GM19035 (cell line): ENCODE measurements around the gene DENND1B.
"Not testable (repeated sequence)": the region's sequence is repeated elsewhere in the genome, so short reads cannot be mapped to it uniquely, and the experiment has no call there.

Experiments
- ATAC-seq: cut with Tn5 transposase; IDR thresholded peaks from one replicate; pipeline ENCODE4 v1.9.1; 2021; ENCODE audit not compliant: unreplicated experiment

Gene DENND1B

DNA sequence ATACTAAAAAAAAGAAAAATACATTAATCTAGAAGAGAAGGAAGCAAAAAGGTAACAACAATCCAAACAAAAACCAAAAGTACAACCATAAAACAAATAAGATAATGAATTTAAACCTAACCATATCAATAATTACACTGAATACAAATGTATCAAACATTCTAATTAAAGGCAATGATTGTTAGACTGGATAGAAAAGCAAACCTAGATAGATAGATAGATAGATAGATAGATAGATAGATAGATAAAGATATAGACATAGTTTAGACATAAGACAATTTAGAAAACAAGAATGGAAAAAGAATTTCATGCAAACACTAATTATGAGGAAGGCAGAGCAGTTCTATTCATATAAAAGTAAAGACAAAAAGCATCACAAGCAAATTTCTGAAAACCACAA, 24.9 kb downstream of the DENND1B start:
- ATAC-seq, result no peak

DNA sequence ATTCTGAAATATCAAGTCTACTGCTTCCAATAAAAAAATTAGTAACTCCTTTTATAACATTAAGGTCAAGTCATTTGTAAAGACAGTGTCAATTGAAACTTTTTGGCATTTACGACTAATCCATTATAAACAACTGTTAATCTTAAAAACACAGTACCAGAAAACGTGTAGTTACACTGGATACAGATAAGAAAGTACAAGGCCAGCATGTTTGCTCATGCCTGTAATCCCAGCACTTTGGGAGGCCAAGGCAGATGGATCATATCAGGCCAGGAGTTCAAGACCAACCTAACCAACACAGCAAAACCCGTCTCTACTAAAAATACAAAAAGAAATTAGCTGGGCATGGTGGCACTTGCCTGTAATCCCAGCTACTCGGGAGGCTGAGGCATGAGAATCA, 29.4 kb downstream of the DENND1B start:
- ATAC-seq, result no peak

- ATAC-seq, result no peak
These were observed 30.3 kb downstream of the DENND1B start for GRCh38 chr1:197744979-197745378.

GRCh38 chr1:197743578-197743977, 31.7 kb downstream of the DENND1B start:
- no peak for ATAC-seq

GRCh38 chr1:197740992-197741391, 34.3 kb downstream of the DENND1B start:
- no peak for ATAC-seq

DNA sequence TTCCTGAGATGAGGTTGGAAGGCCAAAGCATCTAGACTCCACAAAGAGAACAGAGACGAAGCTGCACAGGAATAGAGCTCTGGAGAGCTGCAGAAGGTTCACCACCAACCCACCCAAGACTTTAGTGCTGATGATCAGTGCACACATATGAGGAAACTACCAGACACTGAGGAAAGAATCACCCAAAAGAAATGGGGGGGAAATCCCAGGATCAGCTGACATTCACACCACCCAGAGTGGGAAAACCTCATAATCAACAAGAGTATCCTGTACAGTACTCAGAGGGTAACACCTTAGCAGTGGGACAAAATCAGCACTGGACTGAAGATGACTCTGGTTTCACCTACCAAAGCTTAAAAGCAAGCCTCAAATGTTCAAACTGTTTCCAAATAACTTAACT, 36.4 kb downstream of the DENND1B start:
- ATAC-seq, result no peak

GRCh38 chr1:197737916-197738315, 37.4 kb downstream of the DENND1B start:
- ATAC-seq, result no peak

DNA sequence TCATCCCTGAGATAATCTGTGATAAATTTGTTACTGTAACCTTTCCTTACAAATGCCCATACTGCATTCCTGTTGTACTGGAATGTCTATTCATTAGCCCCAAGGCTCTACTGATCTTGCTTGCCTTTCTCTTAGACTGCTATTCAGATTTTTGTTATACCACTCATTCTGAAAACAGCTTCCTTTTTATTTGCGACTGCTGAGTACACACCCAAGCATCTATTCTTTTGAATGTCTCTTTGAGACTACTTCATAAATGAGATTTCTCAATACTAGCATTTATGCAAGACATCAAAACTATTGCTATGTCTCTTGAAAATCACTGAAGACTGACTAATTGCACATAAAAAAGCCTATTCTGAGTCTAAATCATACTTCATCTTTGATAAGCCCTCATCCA, 38.6 kb downstream of the DENND1B start:
- ATAC-seq, result no peak

GRCh38 chr1:197735461-197735860, 39.8 kb downstream of the DENND1B start:
- ATAC-seq, result no peak

GRCh38 chr1:197733324-197733723, 42.0 kb downstream of the DENND1B start:
- no peak for ATAC-seq

DNA sequence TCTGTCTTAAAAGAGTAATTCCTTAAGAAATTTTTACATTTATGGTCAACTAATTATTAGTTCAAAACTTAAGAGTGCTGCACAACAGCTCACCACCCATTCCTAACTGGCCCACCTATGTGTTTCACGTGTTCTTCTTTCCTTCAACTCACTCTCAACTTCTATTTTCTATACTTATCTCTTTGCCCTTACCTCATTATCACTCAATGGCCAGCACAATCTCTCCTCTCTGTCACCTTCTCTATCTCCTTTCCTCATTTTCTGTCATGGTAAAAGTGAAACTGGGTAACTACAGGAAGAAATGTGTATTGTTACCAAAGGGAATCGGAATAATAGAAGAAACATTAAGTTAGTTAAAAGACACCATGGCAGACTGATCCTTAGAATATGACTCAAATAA, 43.1 kb downstream of the DENND1B start:
- no peak for ATAC-seq

DNA sequence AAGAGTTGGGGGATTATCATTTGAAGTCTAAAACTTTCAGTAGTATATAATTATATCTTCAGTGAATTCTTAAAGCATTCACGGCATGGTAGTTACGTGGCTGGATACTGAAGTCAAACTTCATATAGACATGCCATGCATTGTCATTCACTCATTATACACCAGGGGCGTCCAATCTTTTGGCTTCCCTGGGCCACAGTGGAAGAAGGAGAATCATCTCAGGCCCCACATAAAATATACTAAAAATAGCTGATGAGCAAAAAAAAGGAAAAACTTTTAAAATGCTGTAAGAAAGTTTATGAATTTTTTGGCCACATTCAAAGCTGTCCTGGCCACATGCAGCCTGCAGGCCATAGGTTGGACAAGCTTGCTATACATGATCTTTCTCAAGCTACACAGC, 43.8 kb downstream of the DENND1B start:
- no peak for ATAC-seq

GRCh38 chr1:197725976-197726375, 49.3 kb downstream of the DENND1B start:
- no peak for ATAC-seq

GRCh38 chr1:197725044-197725443, 50.2 kb downstream of the DENND1B start:
- ATAC-seq, result no peak

GRCh38 chr1:197715806-197716205, 59.5 kb downstream of the DENND1B start:
- no peak for ATAC-seq

GRCh38 chr1:197706601-197707000, 68.7 kb downstream of the DENND1B start:
- no peak for ATAC-seq

- no peak for ATAC-seq
These were observed 69.3 kb downstream of the DENND1B start for GRCh38 chr1:197705941-197706340.

DNA sequence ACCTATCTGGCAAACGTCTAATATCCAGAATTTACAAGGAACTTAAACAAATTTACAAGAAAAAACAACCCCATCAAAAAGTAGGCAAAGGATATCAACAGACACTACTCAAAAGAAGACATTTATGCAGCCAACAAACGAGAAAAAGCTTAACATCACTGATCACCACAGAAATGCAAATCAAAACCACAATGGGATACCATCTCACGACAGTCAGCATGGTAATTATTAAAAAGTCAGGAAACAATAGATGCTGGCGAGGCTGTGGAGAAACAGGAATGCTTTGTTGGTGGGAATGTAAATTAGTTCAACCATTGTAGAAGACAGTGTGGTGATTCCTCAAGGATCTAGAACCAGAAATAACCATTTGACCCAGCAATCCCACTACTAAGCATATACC, 74.6 kb downstream of the DENND1B start:
- ATAC-seq, result not testable (repeated sequence)

GRCh38 chr1:197696372-197696771, 78.9 kb downstream of the DENND1B start:
- ATAC-seq, result no peak

GRCh38 chr1:197695961-197696360, 79.3 kb downstream of the DENND1B start:
- no peak for ATAC-seq

DNA sequence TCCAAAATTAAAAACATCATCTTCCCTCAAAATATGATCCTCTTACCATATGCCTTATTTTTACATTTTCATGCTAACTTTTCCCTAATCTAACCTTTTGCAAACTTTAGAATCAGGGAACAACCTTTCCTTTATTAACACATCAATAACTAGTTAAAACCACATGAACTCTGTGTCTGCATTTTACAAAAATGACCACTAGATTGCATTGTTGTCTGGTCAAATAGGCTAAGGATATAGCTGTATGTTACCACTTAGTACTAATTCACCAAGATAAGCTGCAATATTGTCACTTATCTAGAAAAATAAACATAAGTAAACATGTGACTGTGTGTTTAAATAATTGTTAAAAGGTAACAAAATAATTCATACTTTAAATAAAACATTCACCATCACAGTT, 82.3 kb downstream of the DENND1B start:
- ATAC-seq, result peak; percentile 67

DNA sequence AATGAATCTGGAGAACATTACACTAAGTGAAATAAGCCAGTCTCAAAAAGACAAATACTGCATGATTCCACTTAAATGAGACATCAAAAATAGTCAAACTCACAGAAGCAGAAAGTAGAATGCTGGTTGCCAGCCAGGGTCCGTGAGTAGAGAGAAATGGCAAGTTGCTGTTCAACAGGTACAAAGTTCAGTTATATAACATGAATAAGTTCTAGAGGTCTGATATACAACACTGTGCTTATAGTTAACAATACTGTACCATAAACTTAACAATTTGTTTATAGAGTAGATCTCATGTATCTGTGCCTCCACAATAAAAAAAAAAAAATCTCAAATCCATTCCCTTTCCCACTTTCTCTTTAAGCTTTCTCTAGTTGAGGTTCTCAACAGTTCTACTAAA, 83.5 kb downstream of the DENND1B start:
- no peak for ATAC-seq

DNA sequence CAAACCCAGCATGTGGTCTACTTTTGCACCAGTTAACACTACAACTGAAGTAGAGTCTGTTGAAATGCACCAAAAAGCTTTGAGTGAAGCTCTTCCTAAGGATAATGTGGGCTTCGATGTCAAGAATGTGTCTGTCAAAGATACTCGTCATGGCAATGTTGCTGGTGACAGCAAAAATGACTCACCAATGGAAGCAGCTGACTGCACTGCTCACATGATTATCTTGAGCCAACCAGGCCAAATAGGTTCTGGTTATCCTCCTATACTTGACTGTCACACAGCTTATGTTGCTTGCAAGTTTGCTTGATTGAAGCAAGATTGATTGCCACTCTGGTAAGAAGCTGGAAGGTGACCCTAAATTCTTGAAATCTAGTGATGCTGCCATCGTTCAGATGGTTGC, 85.2 kb downstream of the DENND1B start:
- ATAC-seq, result no peak

DNA sequence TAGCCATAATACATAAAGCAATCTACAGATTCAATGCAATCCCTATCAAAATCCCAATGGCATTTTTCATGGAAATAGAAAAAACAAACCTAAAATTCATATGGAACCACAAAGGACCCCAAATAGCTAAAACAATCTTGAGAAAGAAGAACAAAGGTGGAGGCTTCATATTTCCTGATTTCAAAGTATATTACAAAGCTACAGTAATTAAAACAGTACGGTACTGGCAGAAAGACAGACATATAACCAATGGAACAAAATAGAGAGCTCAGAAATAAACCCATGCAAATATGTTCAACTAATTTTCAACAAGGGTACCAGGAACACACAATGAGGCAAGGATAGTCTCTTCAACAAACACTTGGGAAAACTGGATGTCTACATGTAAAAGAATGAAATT, 87.0 kb downstream of the DENND1B start:
- ATAC-seq, result no peak
